IMR-90 (cell line): ENCODE results near the gene HES6. TPM values are rescaled to one million over a fixed set of nuclear protein-coding genes. Genes with fewer than 3 reads are reported as not detected.

Experiments
- ATAC-seq: fragments of 200-7000 bp; cut with Tn5 transposase; 2 replicates; pipeline ENCODE4 v1.9.1; 2020; ENCODE audit warnings: low read depth, mild to moderate bottlenecking, moderate library complexity
- BruUV-seq: library from RNA; stranded (reverse); fragments of 400-500 nt; replicated peaks from 2 replicates; lab custom pipeline; 2021; lab: Mats Ljungman, UMichigan
- CTCF ChIA-PET: fragments of 300-600 bp; formaldehyde crosslinking; extraction: SDS; loops from one replicate; lab custom pipeline; 2021; ENCODE audit warnings: antibody characterized with exemption; lab: Yijun Ruan, JAX
- POLR2A ChIA-PET: fragments of 300-600 bp; sonication (Branson Sonifier 250); formaldehyde crosslinking; loops from one replicate; lab custom pipeline; 2022; ENCODE audit warnings: antibody characterized with exemption; ENCODE audit not compliant: unreplicated experiment; lab: Charles Lee
- DNase-seq: peaks from one replicate; pipeline ENCODE4 v3.0.0; 2013
- H2AFZ ChIP-seq: replicated peaks from 2 replicates; pipeline ENCODE3; 2013; ENCODE audit warnings: low read length, mild to moderate bottlenecking; ENCODE audit not compliant: poor library complexity
- H2AK5ac ChIP-seq: 2 replicates; pipeline ENCODE4 v1.6.1; 2013; ENCODE audit warnings: low read depth, low read length, inconsistent platforms
- H2AK9ac ChIP-seq: replicated peaks from 2 replicates; pipeline ENCODE3; 2013; ENCODE audit warnings: mild to moderate bottlenecking, low read depth, low read length, moderate library complexity; ENCODE audit not compliant: poor library complexity
- H2BK120ac ChIP-seq: 2 replicates; pipeline ENCODE4 v1.6.1; 2013; ENCODE audit warnings: low read depth, low read length, inconsistent platforms
- H2BK15ac ChIP-seq: 3 replicates; pipeline ENCODE4 v1.6.1; 2013; ENCODE audit warnings: low read depth, low read length, inconsistent platforms
- H2BK20ac ChIP-seq: 2 replicates; pipeline ENCODE4 v1.6.1; 2013; ENCODE audit warnings: low read depth, mild to moderate bottlenecking, inconsistent platforms, low read length, moderate library complexity
- H2BK5ac ChIP-seq: 2 replicates; pipeline ENCODE4 v1.6.1; 2013; ENCODE audit warnings: mild to moderate bottlenecking, low read depth, low read length, inconsistent platforms; ENCODE audit not compliant: poor library complexity, severe bottlenecking
- H3K14ac ChIP-seq: replicated peaks from 2 replicates; pipeline ENCODE4 v1.6.1; 2013; ENCODE audit warnings: low read depth, low read length, inconsistent platforms
- H3K18ac ChIP-seq: 2 replicates; pipeline ENCODE4 v1.6.1; 2013; ENCODE audit warnings: low read depth, low read length, control low read depth
- H3K23ac ChIP-seq: 2 replicates; pipeline ENCODE4 v1.6.1; 2013; ENCODE audit warnings: low read depth, low read length, inconsistent platforms
- H3K27ac ChIP-seq: 2 replicates; pipeline ENCODE4 v1.5.1; 2013; ENCODE audit warnings: mild to moderate bottlenecking, control low read depth, low read length; ENCODE audit not compliant: insufficient read depth
- H3K27me3 ChIP-seq: 2 replicates; pipeline ENCODE4 v1.6.1; 2013; ENCODE audit warnings: low read length; ENCODE audit not compliant: control insufficient read depth, insufficient read depth
- H3K36me3 ChIP-seq: 2 replicates; pipeline ENCODE4 v1.6.1; 2013; ENCODE audit warnings: low read length, mixed read lengths; ENCODE audit not compliant: control insufficient read depth, insufficient read depth
- H3K4ac ChIP-seq: 2 replicates; pipeline ENCODE4 v1.6.1; 2013; ENCODE audit warnings: low read depth, low read length, inconsistent platforms
- H3K4me1 ChIP-seq: 2 replicates; pipeline ENCODE4 v1.6.1; 2013; ENCODE audit warnings: low read length, mixed read lengths; ENCODE audit not compliant: control insufficient read depth, insufficient read depth
- H3K4me2 ChIP-seq: 2 replicates; pipeline ENCODE4 v1.6.1; 2013; ENCODE audit warnings: low read depth, mild to moderate bottlenecking, control low read depth, low read length, moderate library complexity
- H3K4me3 ChIP-seq: 2 replicates; pipeline ENCODE4 v1.5.1; 2013; ENCODE audit warnings: low read depth, mild to moderate bottlenecking, control low read depth, low read length, moderate library complexity; ENCODE audit not compliant: insufficient read depth
- H3K56ac ChIP-seq: 2 replicates; pipeline ENCODE4 v1.6.1; 2013; ENCODE audit warnings: low read length, inconsistent platforms; ENCODE audit not compliant: insufficient read depth; ENCODE audit errors: extremely low read depth
- H3K79me1 ChIP-seq, 2 experiments: 2 replicates each; pipeline ENCODE4 v1.6.1; 2013; ENCODE audit warnings: low read length in 2 of 2, inconsistent platforms in 1 of 2, low read depth in 1 of 2
- H3K9ac ChIP-seq: 2 replicates; pipeline ENCODE4 v1.6.1; 2013; ENCODE audit warnings: low read depth, low read length, control low read depth
- H3K9me1 ChIP-seq: 2 replicates; pipeline ENCODE4 v1.6.1; 2013; ENCODE audit warnings: low read length, inconsistent platforms; ENCODE audit not compliant: insufficient read depth
- H3K9me3 ChIP-seq: 2 replicates; pipeline ENCODE4 v1.6.1; 2013; ENCODE audit warnings: low read length; ENCODE audit not compliant: control insufficient read depth, insufficient read depth
- H4K20me1 ChIP-seq: 2 replicates; pipeline ENCODE4 v1.6.1; 2013; ENCODE audit warnings: low read length, inconsistent platforms; ENCODE audit not compliant: insufficient read depth
- H4K5ac ChIP-seq: 2 replicates; pipeline ENCODE4 v1.6.1; 2013; ENCODE audit warnings: mild to moderate bottlenecking, low read depth, low read length, control low read depth
- H4K8ac ChIP-seq, 2 experiments: 2 replicates each; pipeline ENCODE4 v1.6.1; 2013; ENCODE audit warnings: low read depth in 2 of 2, low read length in 2 of 2, control low read depth in 1 of 2, inconsistent platforms in 1 of 2
- H4K91ac ChIP-seq: 2 replicates; pipeline ENCODE4 v1.6.1; 2013; ENCODE audit warnings: low read depth, low read length, inconsistent platforms; ENCODE audit not compliant: insufficient read depth
- BHLHE40 ChIP-seq: fragments of 150-350 bp; IDR thresholded peaks from 2 replicates; pipeline ENCODE4 v1.6.1; 2016; ENCODE audit warnings: mild to moderate bottlenecking, low read depth, low read length
- CHD1 ChIP-seq: IDR thresholded peaks from 2 replicates; pipeline ENCODE4 v1.6.1; 2012; ENCODE audit warnings: low read depth, low read length, improper control_type of control experiment
- MAFK ChIP-seq: IDR thresholded peaks from 2 replicates; pipeline ENCODE4 v1.6.1; 2012; ENCODE audit warnings: low read depth, low read length, improper control_type of control experiment
- MAZ ChIP-seq: IDR thresholded peaks from 2 replicates; pipeline ENCODE4 v1.6.1; 2012; ENCODE audit warnings: low read depth, mild to moderate bottlenecking, low read length, improper control_type of control experiment, moderate library complexity, borderline replicate concordance
- NFE2L2 ChIP-seq: fragments of 150-350 bp; IDR thresholded peaks from 2 replicates; pipeline ENCODE4 v1.6.1; 2016; ENCODE audit warnings: low read depth, mild to moderate bottlenecking, low read length
- POLR2A ChIP-seq: IDR thresholded peaks from 2 replicates; pipeline ENCODE4 v1.6.1; 2012; ENCODE audit warnings: mild to moderate bottlenecking, low read depth, low read length
- RAD21 ChIP-seq: IDR thresholded peaks from 2 replicates; pipeline ENCODE4 v1.6.1; 2012; ENCODE audit warnings: low read length, improper control_type of control experiment
- RCOR1 ChIP-seq: IDR thresholded peaks from 2 replicates; pipeline ENCODE4 v1.6.1; 2012; ENCODE audit warnings: mild to moderate bottlenecking, low read length, improper control_type of control experiment; ENCODE audit not compliant: insufficient replicate concordance
- RFX5 ChIP-seq: IDR thresholded peaks from 2 replicates; pipeline ENCODE4 v1.8.0; 2012; ENCODE audit warnings: low read depth, mild to moderate bottlenecking, low read length, moderate library complexity
- WGBS, 2 experiments: methylation state at CpG; one replicate each; pipeline versions ENCODE4 v1.1.5 to v1.1.7; 2013; ENCODE audit warnings: missing lambda C conversion rate in 2 of 2; ENCODE audit not compliant: insufficient read length in 1 of 2; ENCODE audit errors: extremely low coverage in 2 of 2; 5-methylcytosine and 5-hydroxymethylcytosine counted together
- dilution Hi-C: fragments of 300-500 bp; cut with HindIII; formaldehyde crosslinking; loops from one replicate; pipeline ENCODE4 v1.14.3; 2018; ENCODE audit warnings: low sequenced_read_pairs; ENCODE audit not compliant: unreplicated experiment
- in situ Hi-C: fragments of 300-500 bp; cut with MboI; formaldehyde crosslinking; loops from 3 replicates; pipeline ENCODE4 v1.14.3; 2019; ENCODE audit warnings: low sequenced_read_pairs, inconsistent platforms, mixed read lengths
- intact Hi-C: fragments of 100-400 bp; cut with micrococcal nuclease; formaldehyde crosslinking; loops from 2 replicates; pipeline ENCODE4 v1.10.0; 2022
- polyA plus RNA-seq, 3 experiments: library from polyadenylated mRNA; depleted of rRNA; stranded (reverse); fragments of >200 nt; gene quantifications; 2 replicates each; pipeline ENCODE4 v1.2.3, GENCODE V29; 2012; ENCODE audit warnings: low replicate concordance in 1 of 3
- total RNA-seq: library from RNA; depleted of rRNA; stranded (reverse); fragments of >200 nt; gene quantifications from 2 replicates; pipeline ENCODE4 v1.2.3, GENCODE V29; 2012
- TF ChIP-seq, protein P1 (sequence below): fragments of 150-350 bp; IDR thresholded peaks from 2 replicates; pipeline ENCODE4 v1.6.1; 2016; ENCODE audit warnings: low read depth, mild to moderate bottlenecking, low read length, moderate library complexity, borderline replicate concordance

The HES6 gene
- total and polyA plus RNA-seq, 2 of the 4 experiments (the other 2 are of a cell fraction): 1.3 to 3.3 TPM

- H2AK5ac ChIP-seq: peak overlapping the region; percentile 25; the same call in 1 of the 2 replicates
- no peak overlapping the region for H4K91ac ChIP-seq
- TF ChIP-seq RCOR1 (no peak), BHLHE40 (no peak), MAFK (no peak), RAD21 (no peak), POLR2A (no peak), MAZ (no peak), CHD1 (no peak), NFE2L2 (no peak), RFX5 (no peak)
- TF ChIP-seq, protein P1, sequence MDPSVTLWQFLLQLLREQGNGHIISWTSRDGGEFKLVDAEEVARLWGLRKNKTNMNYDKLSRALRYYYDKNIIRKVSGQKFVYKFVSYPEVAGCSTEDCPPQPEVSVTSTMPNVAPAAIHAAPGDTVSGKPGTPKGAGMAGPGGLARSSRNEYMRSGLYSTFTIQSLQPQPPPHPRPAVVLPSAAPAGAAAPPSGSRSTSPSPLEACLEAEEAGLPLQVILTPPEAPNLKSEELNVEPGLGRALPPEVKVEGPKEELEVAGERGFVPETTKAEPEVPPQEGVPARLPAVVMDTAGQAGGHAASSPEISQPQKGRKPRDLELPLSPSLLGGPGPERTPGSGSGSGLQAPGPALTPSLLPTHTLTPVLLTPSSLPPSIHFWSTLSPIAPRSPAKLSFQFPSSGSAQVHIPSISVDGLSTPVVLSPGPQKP: no peak
- H3K4ac ChIP-seq: peak overlapping the region; percentile 6; the same call in 1 of the 2 replicates
- 0 out of 2 replicates have a peak overlapping the region, but pooled peaks have one; percentile 36 for H3K14ac ChIP-seq
- H3K56ac ChIP-seq: no peak overlapping the region
- H3K9ac ChIP-seq: no peak overlapping the region; the same call in 1 of the 2 replicates
- H3K27ac ChIP-seq: no peak overlapping the region
- peaks cover 6% of the 10 kb centered on the region; the same call in 1 of the 2 replicates for H3K9me1 ChIP-seq
- no peak overlapping the region for H3K4me3 ChIP-seq
- no peak overlapping the region for H2BK5ac ChIP-seq
- BruUV-seq: no TSS peak
- H2BK15ac ChIP-seq: no peak overlapping the region
- no peak overlapping the region for H2BK20ac ChIP-seq
- H3K4me1 ChIP-seq: peaks cover 7% of the 10 kb centered on the region; the same call in 1 of the 2 replicates
- no peak overlapping the region for H2AK9ac ChIP-seq
- ChIA-PET CTCF (interaction anchor here (0.6 to 2.6 kb wide), 16 partner anchors 8 to 681 kb away, joined by 3 to 21 read pairs (median 3); no protein-coding TSS in a partner anchor), POLR2A (interaction anchor here (0.6 kb wide), 1 partner anchor 491 kb away, joined by 9 read pairs; no protein-coding TSS in a partner anchor)
- ATAC-seq (no peak), DNase-seq (no peak)
- no peaks in the 10 kb centered on the region for H4K20me1 ChIP-seq
- in situ Hi-C loops (loop anchor here (5.0 kb wide), 1 partner anchor 405 kb away; the partner anchor contains the start of gene RAMP1), dilution Hi-C loops (no loop called here), intact Hi-C loops (loop anchor here (1.0 to 10.0 kb wide), 7 partner anchors 102 to 488 kb away; partner anchors contain the start of gene SCLY)
- H3K4me2 ChIP-seq: no peak overlapping the region
- H3K18ac ChIP-seq: no peak overlapping the region
- no peak overlapping the region for H4K8ac ChIP-seq
- H3K9me3 ChIP-seq: no peaks in the 10 kb centered on the region
- H3K23ac ChIP-seq: no peak overlapping the region
- H3K27me3 ChIP-seq: no peaks in the 10 kb centered on the region
- WGBS, 2 experiments: 97% methylated on average over 5 of the region's 12 CpGs; no CpG with 5 or more reads in 1 of the 2 experiments
- no peak overlapping the region for H2AFZ ChIP-seq
- no peak overlapping the region for H4K5ac ChIP-seq
- H3K36me3 ChIP-seq: peaks cover 14% of the 10 kb centered on the region
- H2BK120ac ChIP-seq: no peak overlapping the region
- H3K79me1 ChIP-seq: no peaks in the 10 kb centered on the region
Measured at GRCh38 chr2:238262496-238263122, 22.8 kb upstream of the HES6 start.
